HG02588 (cell line): ENCODE data around the gene SEC22A.

Experiments
- ATAC-seq: cut with Tn5 transposase; IDR thresholded peaks from one replicate; pipeline ENCODE4 v1.9.1; 2021; ENCODE audit warnings: mild to moderate bottlenecking, moderate library complexity; ENCODE audit not compliant: unreplicated experiment

Gene SEC22A

DNA sequence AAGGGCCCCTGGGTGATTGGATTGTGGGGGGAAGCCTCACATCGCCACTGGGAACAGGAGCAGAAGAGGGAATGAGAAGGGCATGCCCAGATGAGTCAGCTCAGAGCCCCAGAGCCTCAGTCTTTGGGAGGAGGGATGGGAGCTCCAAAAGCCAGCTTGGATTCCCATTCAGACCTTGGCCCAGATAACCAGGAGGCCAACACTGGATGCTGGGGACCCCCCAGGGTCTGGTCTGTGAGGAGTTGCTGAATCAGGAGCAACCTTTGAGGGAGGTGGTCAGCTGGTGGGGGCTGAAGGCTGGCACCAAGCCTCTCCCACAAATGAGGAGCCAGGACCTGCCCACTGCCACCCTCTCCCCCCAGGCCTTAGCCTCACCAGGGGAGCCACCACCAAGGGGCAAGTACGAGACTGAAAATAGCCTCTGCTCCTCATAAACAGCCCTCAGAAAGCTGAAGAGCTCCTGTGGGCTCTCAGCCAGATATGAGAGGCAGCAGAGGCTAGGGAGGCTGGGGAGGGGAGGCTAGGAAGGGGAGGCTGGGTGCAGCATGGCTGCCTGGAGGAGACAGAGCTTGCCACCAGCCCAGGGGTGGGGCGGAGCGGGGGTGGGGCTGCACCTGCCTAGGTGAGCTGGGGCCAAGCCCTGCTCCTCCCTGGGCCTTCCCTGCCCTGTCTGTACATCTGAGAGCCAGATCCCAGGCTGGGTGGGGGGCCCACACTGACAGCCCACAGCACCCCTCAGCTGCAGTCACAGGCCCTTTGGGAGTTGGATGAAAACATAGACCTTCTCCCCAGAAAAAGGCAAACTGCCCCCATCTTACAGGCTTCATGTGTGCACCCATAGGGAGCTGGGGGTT is 99.8 kb downstream of the SEC22A start:
- no peak for ATAC-seq

DNA sequence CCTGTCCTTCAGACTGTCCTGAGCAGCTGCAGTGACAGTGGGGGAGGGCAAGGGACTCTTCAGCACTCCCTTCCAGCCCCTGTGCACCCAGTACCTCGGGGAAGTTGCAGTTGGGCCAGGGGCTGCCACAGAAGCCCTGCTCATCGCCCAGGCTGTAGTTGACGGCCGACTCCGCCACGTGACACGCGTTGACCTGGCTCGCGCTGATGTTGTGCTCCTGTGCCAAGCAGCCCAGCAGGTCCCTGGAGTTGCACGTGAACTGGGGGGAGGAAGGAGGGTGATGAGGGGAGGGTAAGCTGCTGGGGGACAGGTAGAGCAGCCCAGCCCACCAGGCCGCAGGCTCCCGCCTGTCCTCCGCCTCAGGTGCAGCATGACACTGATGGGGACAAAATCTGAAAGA is 101.2 kb downstream of the SEC22A start:
- no peak for ATAC-seq

DNA sequence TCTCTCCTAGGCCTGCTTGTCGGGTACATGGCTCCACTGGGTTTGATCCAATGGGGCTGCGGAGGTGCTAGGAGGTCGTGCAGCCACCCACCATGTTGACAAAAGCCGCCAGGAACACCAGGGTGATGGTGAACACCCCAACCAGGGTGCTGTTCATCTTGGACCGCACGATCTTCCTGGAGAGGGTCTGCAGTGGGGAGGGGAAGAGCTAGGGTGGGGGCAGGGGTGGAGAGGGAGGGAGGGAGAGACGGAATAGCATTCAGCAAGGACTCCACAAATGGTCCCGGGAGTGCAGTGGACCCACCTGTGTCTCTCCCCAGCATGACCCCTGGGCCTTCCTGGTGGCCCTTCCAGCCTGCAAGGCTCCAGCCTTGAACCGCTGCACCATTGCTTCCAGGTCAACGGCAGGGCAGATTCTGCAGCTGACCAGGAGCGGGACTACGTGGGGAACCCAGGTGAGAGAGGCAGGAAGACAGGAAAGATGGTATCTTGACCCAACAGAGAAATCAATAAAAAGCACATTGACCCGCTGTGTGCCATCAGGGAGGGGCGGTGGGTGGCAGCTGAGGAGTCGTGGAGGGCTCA is 102.3 kb downstream of the SEC22A start:
- no peak for ATAC-seq

DNA sequence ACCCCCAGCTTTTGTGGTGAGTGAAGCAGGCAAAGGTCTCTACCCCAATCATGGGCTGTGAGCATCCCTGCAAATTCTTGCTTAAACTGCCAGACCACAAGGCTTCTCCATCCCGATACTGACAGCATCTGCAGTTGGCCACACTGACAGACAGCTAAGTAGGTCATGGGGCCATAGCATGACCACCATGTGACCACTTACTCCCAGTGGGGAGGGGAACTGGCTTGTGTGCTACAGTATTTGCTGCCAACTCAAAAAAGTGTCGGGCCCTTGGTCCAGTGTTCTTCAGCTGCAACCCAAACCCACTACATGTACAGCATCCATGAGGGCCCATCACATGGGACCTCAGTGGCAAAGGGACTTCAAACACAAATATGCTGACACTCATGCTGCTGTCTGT is 103.4 kb downstream of the SEC22A start:
- no peak for ATAC-seq

DNA sequence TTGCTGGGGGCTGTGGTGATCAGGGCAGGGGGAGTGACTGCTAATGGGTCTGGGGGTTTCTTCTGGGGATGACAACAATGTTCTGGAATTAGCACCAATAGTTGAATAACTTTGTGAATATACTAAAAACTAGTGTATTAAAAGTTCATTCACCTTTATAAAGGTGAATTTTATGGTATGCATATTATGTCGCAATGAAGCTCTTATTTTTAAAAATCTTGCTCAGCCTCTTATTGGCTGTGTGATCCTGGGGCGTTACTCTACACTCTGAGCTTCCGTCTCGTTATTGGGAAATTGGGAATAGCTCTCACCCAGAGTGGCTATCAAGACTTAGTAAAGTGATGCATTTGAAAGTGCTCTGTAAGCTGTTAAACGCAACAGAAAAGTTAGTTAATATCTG is 105.3 kb downstream of the SEC22A start:
- ATAC-seq: no peak

DNA sequence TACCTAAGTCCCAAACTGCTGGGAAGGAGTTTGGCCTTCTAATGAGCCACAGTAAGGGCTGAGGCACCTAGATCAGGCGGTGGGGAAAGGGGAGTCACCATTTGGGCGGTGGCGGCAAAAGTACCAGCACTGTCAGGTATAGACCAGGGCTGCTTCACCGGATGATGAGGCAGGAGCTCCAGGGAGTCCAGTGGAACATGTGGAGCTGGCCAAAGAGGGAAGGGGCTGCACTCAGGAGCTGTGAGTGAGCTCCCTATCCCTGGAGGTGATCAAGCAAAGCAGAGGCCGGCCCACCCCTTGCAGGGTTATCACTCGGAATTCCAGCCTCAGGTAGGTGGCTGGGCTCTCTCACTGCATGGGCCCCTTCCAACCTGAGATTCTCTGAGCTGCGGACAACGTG is 108.4 kb downstream of the SEC22A start:
- no peak for ATAC-seq

DNA sequence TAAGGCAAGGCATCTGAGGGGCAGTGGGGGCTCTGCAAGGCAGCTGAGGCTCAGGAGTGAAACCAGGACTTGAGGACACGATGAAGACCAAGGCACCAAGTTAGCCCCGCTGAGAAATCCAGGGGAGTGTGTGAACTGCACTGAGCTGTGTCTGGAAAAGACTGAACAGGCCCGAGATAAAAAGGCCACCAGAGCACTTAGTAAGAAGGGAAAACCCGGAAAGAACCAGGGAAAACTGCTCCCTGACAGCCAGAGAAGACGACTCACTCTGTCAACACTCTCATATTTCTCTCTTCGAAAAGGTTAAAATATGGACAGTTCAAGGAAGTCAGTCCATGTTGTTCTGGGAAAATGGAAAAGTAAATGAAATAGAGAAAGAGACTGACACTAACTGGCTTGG is 109.0 kb downstream of the SEC22A start:
- ATAC-seq: no peak

DNA sequence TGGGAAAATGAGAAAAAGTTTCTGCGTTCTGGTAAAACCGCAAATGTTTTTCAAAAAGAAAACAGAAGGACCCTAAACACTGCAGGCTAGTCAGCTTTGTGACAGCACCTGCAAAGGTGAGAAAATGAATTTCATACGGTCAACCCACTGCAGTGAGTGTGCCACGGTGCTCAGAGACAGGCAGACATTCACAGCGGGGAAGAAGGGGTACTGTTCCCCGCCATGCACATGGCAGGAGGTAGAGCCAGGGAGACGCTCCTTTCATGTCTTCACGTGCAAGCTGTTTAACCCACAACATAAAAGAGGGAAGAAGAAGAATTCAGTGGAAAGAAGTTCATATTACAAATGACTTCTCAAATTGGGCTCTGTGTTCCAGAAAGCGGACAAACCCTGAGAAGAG is 109.5 kb downstream of the SEC22A start:
- ATAC-seq: no peak

DNA sequence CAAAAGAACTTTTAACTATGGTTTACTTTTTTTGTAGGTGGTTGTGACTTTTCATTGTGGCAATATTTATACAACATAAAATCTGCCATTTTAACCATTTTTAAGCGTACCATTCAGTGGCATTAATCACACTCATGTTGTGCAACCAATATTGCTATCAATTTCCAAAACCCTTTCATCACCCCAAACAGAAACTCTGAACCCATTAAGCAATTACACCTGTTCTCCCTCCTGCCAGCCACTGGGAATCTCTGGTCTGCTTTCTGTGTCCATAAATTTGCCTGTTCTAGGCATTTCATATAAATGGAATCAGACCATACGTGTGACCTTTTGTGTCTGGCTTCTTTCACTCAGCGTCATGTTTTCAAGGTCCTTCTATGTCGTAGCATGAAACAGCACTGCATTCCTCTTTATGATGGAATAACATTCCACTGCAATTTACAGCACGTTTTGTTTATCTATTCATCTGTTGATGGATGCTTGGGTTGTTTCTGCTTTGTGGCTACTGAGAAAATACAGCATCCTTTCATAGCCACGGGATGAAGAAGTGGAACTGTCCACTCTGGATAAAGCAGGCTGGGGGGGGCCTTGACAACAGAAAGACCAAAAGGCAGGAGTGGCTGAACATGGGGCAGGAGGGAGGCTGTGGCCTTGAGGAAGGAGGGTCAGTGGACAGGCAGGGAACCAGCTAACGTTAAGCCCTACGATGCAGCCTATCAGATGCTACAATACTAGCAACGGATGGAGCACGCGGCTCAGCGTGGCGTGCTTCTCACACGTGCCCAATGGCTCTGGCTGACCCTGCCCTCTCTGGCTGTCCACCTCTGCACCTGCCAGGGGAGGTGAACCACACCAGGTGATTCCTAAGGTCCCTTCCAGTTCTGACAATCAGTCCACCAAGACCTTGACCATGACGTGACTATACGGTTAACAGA is 110.9 kb downstream of the SEC22A start:
- no peak for ATAC-seq

DNA sequence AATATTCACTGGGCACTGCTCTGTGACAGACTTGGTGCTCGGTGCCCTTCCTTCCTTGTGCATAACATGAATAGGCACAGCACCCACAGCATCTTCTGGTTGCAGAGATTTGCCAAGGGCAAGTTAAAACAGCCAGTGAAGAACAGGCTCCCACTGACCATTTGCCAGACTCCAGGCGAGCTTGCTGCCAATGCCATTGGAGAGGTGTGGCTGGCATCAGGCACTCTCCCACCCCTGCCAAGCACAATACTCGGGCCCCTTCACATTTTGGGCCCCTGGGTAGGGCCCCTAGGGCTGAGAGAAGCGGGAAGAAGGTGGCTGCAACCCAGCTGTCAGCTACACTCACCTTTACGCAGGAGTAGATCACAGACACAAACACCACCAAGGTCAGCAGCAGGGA is 112.1 kb downstream of the SEC22A start:
- ATAC-seq: no peak

DNA sequence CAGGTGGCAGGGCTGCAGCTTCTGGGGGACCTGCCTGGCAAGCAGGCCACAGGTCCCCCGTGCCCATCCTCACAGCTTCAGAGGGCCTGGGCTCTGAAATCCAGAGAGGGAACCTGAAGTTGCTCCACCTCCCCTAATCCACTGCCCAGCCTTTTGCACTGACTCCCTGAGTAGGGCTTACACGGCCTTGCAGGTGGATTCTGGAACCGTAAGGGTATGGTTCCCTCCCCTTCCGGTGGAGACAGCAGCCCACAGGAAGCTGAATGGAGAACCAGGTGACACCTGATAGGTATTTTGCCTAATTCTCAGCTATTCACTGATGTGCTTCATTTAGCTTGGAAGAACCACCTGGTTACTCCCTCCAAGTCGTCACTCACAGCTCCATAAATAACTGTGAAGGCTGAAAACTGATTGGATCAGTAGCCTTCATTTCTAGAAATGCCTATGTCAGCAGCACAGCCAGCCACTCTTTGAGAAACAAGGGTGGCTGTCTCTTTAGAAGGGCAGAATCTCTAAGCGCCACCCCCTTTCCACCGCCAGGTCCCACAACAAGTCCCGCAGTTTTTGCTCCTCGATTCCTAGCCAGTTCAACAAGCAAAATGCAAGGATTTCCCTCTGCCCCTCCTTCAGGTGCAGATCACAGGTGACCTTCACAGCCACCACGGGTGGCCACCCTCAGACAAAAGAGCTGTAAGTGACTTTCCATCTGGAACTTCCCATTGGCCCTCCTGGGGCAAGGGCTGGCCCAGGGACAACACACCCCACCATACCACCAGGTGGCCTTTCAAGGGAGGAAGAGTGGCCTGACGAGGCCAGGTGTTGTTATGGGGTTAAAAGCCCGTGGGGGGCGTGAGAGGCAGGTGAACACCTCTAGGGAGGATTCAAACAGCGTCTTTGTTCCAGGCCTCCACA is 112.9 kb downstream of the SEC22A start:
- ATAC-seq: no peak

DNA sequence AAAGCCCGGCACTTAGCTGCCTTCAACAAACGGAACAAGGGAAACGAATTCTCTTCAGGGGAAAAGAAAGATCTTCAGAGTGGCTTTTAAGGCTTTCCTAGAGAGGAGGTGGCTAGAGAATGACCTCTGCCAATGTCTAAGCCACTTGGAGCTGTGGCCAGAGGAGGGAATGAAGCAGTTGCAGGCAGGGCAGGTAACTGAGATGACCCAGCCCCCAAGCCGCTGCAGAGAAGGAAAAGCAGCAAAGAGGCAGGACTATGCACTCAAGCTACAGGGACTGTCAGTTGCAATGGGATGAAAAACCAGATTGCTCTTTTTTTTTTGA is 113.5 kb downstream of the SEC22A start:
- no peak for ATAC-seq

DNA sequence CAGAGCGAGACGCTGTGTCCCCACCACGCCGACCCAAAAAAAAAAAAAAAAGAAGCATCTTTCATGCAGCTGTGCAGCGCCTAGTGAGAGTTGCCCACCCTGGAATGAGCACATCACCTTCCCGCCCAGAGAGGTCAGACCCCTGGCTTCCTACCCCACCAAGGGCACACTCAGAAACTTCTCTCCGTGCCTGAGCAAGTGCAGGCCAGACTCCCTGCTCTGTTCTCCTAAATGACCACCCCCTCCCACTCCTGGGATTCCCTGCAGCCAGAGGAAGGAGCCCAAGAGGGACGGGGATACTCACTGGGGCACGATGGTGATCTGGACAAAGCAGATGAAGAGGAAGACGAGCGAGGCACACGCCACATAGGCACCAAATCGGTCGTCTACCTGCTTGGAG is 116.0 kb downstream of the SEC22A start:
- no peak for ATAC-seq

DNA sequence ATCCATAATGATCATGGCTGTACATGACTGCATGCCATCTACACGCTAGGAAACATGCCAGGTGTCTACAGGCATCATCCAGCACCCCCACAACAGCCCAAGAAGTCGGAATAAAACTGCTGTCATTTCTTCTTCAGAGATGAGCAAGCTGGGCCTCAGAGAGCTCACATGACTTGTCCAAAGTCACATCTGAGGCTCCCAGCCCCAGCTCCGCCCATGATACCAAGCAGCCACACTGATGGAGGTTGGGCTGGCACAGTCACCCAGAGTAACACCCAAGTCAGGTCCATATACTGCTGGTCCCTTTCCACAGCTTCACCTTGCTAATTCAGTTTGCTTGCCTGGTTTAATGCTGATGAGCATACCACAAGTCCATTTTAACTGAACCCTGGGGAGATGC is 116.6 kb downstream of the SEC22A start:
- ATAC-seq: no peak

DNA sequence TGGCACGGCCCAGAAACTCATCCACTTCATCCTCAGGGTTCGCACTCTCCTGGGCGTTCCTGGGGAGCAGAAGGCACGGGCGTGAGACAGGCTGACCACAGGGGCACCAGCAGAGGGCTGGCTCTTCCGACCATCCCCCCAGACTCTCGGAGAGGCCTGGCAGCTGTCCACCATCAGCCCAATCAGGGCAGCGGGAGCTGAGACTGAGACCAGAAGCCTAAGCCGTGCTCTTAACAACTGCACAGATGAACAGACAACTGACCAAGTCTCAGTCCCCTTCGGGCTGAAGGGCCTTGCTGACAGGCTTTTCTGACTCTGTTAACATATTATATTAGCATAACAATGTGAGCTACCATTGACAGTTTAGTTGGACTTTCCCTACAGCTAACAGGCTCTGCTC is 118.0 kb downstream of the SEC22A start:
- ATAC-seq: no peak

DNA sequence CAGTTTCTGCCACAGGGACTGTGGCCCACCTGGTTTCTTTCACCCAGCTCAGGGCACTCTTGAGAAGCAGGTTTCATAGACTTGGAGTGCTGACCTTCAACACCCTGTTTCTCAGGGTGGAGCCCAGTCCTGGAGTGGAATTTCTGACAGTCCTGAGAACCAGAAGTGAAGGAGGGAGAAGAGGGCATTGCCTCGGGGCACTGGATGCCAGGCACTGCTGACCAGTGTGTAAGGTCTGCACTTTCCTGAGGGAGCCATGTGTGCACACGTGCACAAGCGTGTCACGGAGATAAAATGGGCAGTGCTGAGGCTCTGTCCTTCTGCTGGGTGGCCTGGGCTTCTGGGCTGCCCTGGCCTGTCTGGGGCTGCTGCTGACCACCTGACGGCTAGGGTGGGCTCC is 118.5 kb downstream of the SEC22A start:
- ATAC-seq: no peak

DNA sequence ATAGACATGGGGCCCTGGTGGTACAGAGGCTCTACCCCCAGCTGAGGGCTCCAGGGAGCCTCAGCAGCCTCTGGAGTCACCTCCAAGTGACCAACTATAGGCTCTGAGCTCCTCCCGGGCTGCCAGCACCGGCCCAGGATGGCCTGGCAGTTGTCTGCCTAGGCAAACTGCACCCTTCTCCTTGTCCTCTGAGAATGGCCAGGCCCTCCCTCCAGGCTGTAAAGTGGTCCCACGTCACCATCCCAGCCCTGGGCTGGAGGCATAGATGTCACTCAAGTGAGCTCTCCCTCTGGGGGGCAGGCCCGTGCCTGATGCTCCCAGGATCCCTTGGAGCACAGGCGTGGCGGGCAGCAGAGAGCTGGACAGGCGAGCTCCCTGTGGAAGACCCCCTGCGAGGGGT is 120.1 kb downstream of the SEC22A start:
- no peak for ATAC-seq

DNA sequence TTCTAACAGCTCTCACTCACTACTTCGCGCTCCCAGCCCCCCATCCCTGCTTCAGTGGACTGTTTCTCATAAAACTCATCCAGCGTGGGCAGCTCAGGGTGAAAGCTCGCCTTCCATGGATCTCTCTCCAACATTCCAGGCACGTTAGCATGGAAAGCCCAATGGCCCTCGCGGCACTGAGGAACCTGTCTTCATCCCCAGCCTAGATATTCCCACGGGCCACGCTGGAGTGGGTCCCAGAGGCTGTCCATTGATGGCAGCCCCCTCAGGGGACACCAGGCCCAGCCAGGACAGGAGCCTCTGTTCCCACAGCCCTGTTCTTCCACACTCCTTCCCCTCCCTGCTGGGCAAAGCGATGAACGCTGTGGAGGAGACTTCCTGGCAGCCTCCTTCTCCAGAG is 121.1 kb downstream of the SEC22A start:
- ATAC-seq: no peak
